Measurements from ENCODE around the gene ADAMTS6. TPM values are rescaled to one million over a fixed set of nuclear protein-coding genes. Genes with fewer than 3 reads are reported as not detected.

Gene ADAMTS6
- total and polyA plus RNA-seq, 2 experiments from 2014 or later: 3.4 to 21.0 TPM

DNA sequence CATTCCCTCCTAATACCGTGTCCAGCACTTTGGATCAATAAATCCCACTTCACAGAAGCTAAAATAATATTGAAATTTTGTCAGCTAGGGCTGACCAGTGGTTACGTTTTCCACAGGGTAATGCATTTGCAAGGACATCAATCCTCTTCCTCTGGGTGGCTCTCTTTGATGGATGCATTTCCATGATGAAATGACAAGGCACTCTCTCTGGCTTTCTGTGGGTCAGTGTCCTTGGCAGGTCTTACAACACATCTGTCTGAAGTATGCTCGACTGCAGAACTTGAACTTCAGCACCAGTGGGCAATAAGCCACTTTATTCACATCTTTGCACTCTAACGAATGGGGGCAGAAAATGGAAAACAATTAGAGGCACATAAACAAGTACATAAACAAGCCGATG is 330.1 kb downstream of the ADAMTS6 start:
- Histone ChIP-seq H3K27me3 (no peaks in the 10 kb centered on the region), H3K4me2 (peak overlapping the region; percentile 61), H3K79me2 (no peaks in the 10 kb centered on the region), H4K20me1 (ENCODE audit: insufficient read depth, poor library complexity, severe bottlenecking) (no peaks in the 10 kb centered on the region), H3K9me2 (replicated peaks; ENCODE audit: insufficient read depth) (no peaks in the 10 kb centered on the region), H3K9me3 (ENCODE audit: low read depth) (no peaks in the 10 kb centered on the region), H3K36me3 (replicated peaks; ENCODE audit: insufficient read depth, low read depth) (no peaks in the 10 kb centered on the region), H3K4me3 (no peak overlapping the region), H2AFZ (no peak overlapping the region), H3K27ac (peak overlapping the region; percentile 74), H3K4me1 (ENCODE audit: insufficient read depth) (peaks cover 31% of the 10 kb centered on the region)
- DNase-seq (ENCODE audit: low spot score): peak; percentile 54
- 53% methylated on average over 5 of the region's 5 CpGs for WGBS (ENCODE audit: low lambda C conversion rate, missing lambda C conversion rate)
- TF ChIP-seq, protein P1, sequence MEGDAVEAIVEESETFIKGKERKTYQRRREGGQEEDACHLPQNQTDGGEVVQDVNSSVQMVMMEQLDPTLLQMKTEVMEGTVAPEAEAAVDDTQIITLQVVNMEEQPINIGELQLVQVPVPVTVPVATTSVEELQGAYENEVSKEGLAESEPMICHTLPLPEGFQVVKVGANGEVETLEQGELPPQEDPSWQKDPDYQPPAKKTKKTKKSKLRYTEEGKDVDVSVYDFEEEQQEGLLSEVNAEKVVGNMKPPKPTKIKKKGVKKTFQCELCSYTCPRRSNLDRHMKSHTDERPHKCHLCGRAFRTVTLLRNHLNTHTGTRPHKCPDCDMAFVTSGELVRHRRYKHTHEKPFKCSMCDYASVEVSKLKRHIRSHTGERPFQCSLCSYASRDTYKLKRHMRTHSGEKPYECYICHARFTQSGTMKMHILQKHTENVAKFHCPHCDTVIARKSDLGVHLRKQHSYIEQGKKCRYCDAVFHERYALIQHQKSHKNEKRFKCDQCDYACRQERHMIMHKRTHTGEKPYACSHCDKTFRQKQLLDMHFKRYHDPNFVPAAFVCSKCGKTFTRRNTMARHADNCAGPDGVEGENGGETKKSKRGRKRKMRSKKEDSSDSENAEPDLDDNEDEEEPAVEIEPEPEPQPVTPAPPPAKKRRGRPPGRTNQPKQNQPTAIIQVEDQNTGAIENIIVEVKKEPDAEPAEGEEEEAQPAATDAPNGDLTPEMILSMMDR (IDR thresholded peaks at IDR 0.05; ENCODE audit: poor library complexity): no peak
- TF ChIP-seq EZH2phosphoT487 (IDR thresholded peaks at IDR 0.05; ENCODE audit: low read depth, severe bottlenecking, unreplicated experiment) (no peak), EZH2 (IDR thresholded peaks at IDR 0.05; ENCODE audit: borderline replicate concordance) (no peak)

DNA sequence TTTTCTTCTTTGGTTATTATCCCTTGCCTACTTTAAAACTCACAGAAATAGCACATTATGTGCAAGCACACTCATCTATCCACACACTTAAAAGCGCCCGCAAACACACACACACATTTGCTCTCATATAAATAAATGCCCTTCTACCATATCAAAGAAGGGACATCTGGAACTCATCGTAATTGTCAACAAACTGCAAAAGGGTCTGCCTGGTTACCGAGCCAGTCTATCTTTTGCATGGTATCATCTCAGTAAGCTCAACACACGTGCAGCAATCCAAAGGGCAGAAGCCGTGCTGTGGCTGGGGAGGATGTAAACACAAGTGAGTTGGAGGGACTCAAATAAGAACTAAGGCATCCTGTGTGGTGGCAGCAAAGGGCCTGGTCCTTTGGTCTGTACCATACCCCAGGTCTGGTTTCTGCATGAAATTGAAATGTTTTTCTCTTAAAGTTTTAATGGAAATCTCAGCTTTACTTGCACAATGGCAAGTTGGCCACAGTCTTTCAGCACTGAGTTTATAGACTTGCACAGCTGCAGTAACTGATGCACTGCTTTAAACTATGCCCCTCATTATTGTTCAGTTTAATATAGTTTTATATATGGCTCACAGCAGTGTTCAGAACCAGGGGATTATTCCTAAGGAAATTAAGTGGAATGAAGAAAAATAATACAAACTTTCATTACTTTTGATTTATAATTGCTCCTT is 331.0 kb downstream of the ADAMTS6 start:
- Histone ChIP-seq H3K36me3 (replicated peaks; ENCODE audit: insufficient read depth, low read depth) (no peaks in the 10 kb centered on the region), H3K27ac (peak overlapping the region; percentile 74), H3K4me3 (no peak overlapping the region), H2AFZ (no peak overlapping the region), H3K27me3 (no peaks in the 10 kb centered on the region), H3K4me1 (ENCODE audit: insufficient read depth) (peaks cover 31% of the 10 kb centered on the region), H4K20me1 (ENCODE audit: insufficient read depth, poor library complexity, severe bottlenecking) (no peaks in the 10 kb centered on the region), H3K4me2 (peak overlapping the region; percentile 61), H3K79me2 (no peaks in the 10 kb centered on the region), H3K9me3 (ENCODE audit: low read depth) (no peaks in the 10 kb centered on the region), H3K9me2 (replicated peaks; ENCODE audit: insufficient read depth) (no peaks in the 10 kb centered on the region)
- peak; percentile 32 for DNase-seq (ENCODE audit: low spot score)
- 30% methylated on average over 6 of the region's 6 CpGs for WGBS (ENCODE audit: low lambda C conversion rate, missing lambda C conversion rate)
- TF ChIP-seq, protein P1 (IDR thresholded peaks at IDR 0.05; ENCODE audit: poor library complexity): no peak
- no peak for TF ChIP-seq EZH2phosphoT487 (IDR thresholded peaks at IDR 0.05; ENCODE audit: low read depth, severe bottlenecking, unreplicated experiment)
- TF ChIP-seq EZH2 (IDR thresholded peaks at IDR 0.05; ENCODE audit: borderline replicate concordance): no peak

DNA sequence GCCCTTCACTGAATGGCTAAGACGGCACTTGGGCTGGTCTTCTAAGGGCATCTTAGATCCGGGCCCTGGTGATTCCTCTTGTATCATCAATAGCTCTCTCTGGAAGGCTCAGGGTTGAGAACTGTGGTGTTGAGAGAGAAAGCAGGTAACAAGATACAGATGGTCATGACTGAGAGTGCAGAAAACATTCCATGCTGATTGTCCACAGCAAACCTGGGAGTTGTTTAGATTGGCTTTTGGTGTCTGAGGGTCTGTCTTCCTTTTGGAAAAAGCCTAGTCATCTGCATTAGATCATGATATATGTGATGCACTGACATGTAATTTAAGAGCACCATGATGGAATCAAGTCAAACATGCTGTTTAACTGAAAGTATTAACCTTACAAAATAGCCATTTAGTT is 331.9 kb downstream of the ADAMTS6 start:
- no peak overlapping the region for H3K4me2 ChIP-seq
- H4K20me1 ChIP-seq (ENCODE audit: insufficient read depth, poor library complexity, severe bottlenecking): no peaks in the 10 kb centered on the region
- no peaks in the 10 kb centered on the region for H3K27me3 ChIP-seq
- H3K4me1 ChIP-seq (ENCODE audit: insufficient read depth): peaks cover 31% of the 10 kb centered on the region
- TF ChIP-seq EZH2 (IDR thresholded peaks at IDR 0.05; ENCODE audit: borderline replicate concordance) (no peak), EZH2phosphoT487 (IDR thresholded peaks at IDR 0.05; ENCODE audit: low read depth, severe bottlenecking, unreplicated experiment) (no peak)
- TF ChIP-seq, protein P1 (IDR thresholded peaks at IDR 0.05; ENCODE audit: poor library complexity): no peak
- DNase-seq (ENCODE audit: low spot score): no peak
- H3K79me2 ChIP-seq: no peaks in the 10 kb centered on the region
- peak overlapping the region; percentile 74 for H3K27ac ChIP-seq
- H3K4me3 ChIP-seq: no peak overlapping the region
- H2AFZ ChIP-seq: no peak overlapping the region
- H3K9me3 ChIP-seq (ENCODE audit: low read depth): no peaks in the 10 kb centered on the region
- H3K9me2 ChIP-seq (replicated peaks; ENCODE audit: insufficient read depth): no peaks in the 10 kb centered on the region
- H3K36me3 ChIP-seq (replicated peaks; ENCODE audit: insufficient read depth, low read depth): no peaks in the 10 kb centered on the region
- WGBS (ENCODE audit: low lambda C conversion rate, missing lambda C conversion rate): 88% methylated on average over 2 of the region's 2 CpGs

Measured in hepatocyte (in vitro differentiated cells).